HG02973 (cell line): ENCODE results near the gene TP53AIP1.
A peak's percentile ranks its signal among the peaks of the same experiment; 100 is the strongest.

Experiments used
- ATAC-seq: cut with Tn5 transposase; IDR thresholded peaks from one replicate; pipeline ENCODE4 v1.9.1; 2021; ENCODE audit warnings: moderate library complexity; ENCODE audit not compliant: unreplicated experiment

TP53AIP1 gene

GRCh38 chr11:128943428-128943976 is 831 bp upstream of the TP53AIP1 start:
- ATAC-seq, result no peak

- ATAC-seq, result no peak
Measured at GRCh38 chr11:128942272-128942612, 429 bp downstream of the TP53AIP1 start.

- ATAC-seq, result no peak
Measured at GRCh38 chr11:128941573-128942271, 949 bp downstream of the TP53AIP1 start.

GRCh38 chr11:128941110-128941509 is 1.6 kb downstream of the TP53AIP1 start:
- no peak for ATAC-seq

- ATAC-seq, result no peak
Measured at GRCh38 chr11:128940603-128941002, 2.1 kb downstream of the TP53AIP1 start.

GRCh38 chr11:128940156-128940555 is 2.5 kb downstream of the TP53AIP1 start:
- ATAC-seq, result no peak

GRCh38 chr11:128939591-128939990 is 3.1 kb downstream of the TP53AIP1 start:
- ATAC-seq, result no peak

GRCh38 chr11:128938156-128938885 is 4.3 kb downstream of the TP53AIP1 start:
- ATAC-seq, result no peak

GRCh38 chr11:128937480-128937879 is 5.2 kb downstream of the TP53AIP1 start:
- no peak for ATAC-seq

- ATAC-seq, result no peak
Measured at GRCh38 chr11:128936606-128937251, 5.9 kb downstream of the TP53AIP1 start.

GRCh38 chr11:128934926-128935325 is 7.7 kb downstream of the TP53AIP1 start:
- no peak for ATAC-seq

GRCh38 chr11:128934351-128934750 is 8.3 kb downstream of the TP53AIP1 start:
- ATAC-seq, result no peak

- no peak for ATAC-seq
Measured at GRCh38 chr11:128933481-128934178, 9.0 kb downstream of the TP53AIP1 start.

- no peak for ATAC-seq
Measured at GRCh38 chr11:128931668-128932067, 11.0 kb downstream of the TP53AIP1 start.

- no peak for ATAC-seq
Measured at GRCh38 chr11:128931066-128931465, 11.6 kb downstream of the TP53AIP1 start.

GRCh38 chr11:128929991-128930390 is 12.7 kb downstream of the TP53AIP1 start:
- no peak for ATAC-seq

- no peak for ATAC-seq
Measured at GRCh38 chr11:128929468-128929867, 13.2 kb downstream of the TP53AIP1 start.

GRCh38 chr11:128928400-128928799 is 14.3 kb downstream of the TP53AIP1 start:
- peak; percentile 95 for ATAC-seq

- no peak for ATAC-seq
Measured at GRCh38 chr11:128927683-128928336, 14.9 kb downstream of the TP53AIP1 start.

GRCh38 chr11:128927108-128927461 is 15.6 kb downstream of the TP53AIP1 start:
- ATAC-seq, result no peak
